GM12873 (cell line): ENCODE measurements around the gene LRRC4C.

ENCODE experiments used
- CTCF ChIP-seq: IDR thresholded peaks from 2 replicates; pipeline ENCODE4 v1.5.1; 2012; ENCODE audit warnings: low read depth, mild to moderate bottlenecking, moderate library complexity, low read length, control low read depth; ENCODE audit not compliant: insufficient read depth; ENCODE audit errors: missing control alignments

LRRC4C gene

GRCh38 chr11:40354121-40354520, 1105.3 kb downstream of the LRRC4C start:
- no peak for TF ChIP-seq CTCF

GRCh38 chr11:40340911-40341310, 1118.5 kb downstream of the LRRC4C start:
- TF ChIP-seq CTCF: no peak

GRCh38 chr11:40338739-40339138, 1120.7 kb downstream of the LRRC4C start:
- TF ChIP-seq CTCF: no peak

- TF ChIP-seq CTCF: no peak
Observed at GRCh38 chr11:40338062-40338461, 1121.4 kb downstream of the LRRC4C start.

GRCh38 chr11:40337118-40337517, 1122.3 kb downstream of the LRRC4C start:
- TF ChIP-seq CTCF: no peak

GRCh38 chr11:40328890-40329614, 1130.4 kb downstream of the LRRC4C start:
- TF ChIP-seq CTCF: no peak

GRCh38 chr11:40323241-40323640, 1136.2 kb downstream of the LRRC4C start:
- TF ChIP-seq CTCF: no peak

GRCh38 chr11:40321537-40321936, 1137.9 kb downstream of the LRRC4C start:
- TF ChIP-seq CTCF: no peak
